ENCODE data around the gene EMX1. TPM values are rescaled to one million over a fixed set of nuclear protein-coding genes. Genes with fewer than 3 reads are reported as not detected.

The EMX1 gene
- total RNA-seq, 2 experiments from 2014 or later, result not detected

DNA sequence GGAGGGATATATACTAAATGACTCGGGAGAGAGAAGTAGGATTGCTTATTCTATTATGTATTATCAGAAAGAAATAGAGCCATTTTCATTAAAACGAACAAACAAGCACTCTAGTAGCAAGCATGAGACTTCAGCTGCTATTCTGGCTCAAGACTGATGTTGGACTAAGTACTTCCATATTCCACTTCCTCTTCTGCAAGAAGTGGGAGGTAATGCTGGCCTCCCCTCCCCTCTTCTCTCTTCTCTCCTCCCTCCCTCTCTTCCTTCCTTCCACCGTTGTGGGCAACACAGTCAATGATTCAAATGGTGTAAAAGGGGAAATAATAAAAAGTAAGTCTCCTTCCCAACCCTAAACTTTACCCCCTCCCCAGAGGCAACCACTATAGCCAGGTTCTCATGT is 62.6 kb downstream of the EMX1 start:
- H3K4me2 ChIP-seq (ENCODE audit: low read length), result no peak overlapping the region

DNA sequence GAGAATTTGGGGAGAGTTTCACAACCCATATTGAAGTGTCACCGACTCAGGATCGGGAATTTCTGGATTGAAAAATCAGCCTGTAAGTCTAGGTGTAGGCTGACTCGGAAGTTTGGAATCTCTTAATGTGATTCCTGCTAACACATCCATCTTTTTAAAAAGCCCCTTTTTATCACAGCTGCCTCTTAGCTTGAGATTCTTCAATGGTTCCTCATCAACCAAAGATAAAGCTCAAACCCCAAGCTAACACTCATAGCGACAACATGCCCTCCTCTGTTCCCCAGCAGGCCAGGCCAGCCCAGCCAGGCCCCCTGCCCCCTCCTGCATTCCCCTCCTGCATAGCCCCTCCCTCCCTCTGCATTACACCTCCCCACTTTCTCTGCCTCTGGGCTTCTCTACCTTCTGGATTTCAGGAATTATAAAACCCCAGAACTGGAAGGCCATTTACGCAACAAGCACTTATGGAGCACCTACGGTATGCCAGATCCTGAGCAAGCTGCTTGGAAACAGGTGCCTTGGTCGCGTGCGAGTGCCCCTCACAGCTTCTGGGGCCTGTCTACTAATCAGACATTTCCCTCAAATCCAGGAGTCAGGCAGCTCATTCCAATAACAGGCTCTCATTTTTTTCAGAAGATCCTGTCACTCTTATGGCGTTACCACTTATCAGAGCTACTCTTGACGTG is 63.4 kb downstream of the EMX1 start:
- H4K20me1 ChIP-seq (ENCODE audit: insufficient read depth, low read length), result no peaks in the 10 kb centered on the region
- no peaks in the 10 kb centered on the region for H3K9me2 ChIP-seq (ENCODE audit: insufficient read depth, low read length)
- CTCF ChIA-PET (ENCODE audit: unreplicated experiment), result no interaction called here
- DNase-seq (ENCODE audit: low spot score), result no peak
- no peaks in the 10 kb centered on the region for H3K79me2 ChIP-seq (ENCODE audit: insufficient read depth, low read depth, low read length)
- H2AFZ ChIP-seq (ENCODE audit: low read length), result no peak overlapping the region
- no peaks in the 10 kb centered on the region for H3K4me1 ChIP-seq (ENCODE audit: insufficient read depth, low read length, poor library complexity, severe bottlenecking)
- H3K9me3 ChIP-seq (ENCODE audit: low read length), result no peaks in the 10 kb centered on the region
- POLR2A ChIA-PET, result interaction anchor here (0.6 kb wide), 2 partner anchors 119 to 197 kb away, joined by 3 read pairs; no protein-coding TSS in a partner anchor
- intact Hi-C loops (cut with micrococcal nuclease; ENCODE audit: unreplicated experiment), result no loop called here
- no peak overlapping the region for H3K4me2 ChIP-seq (ENCODE audit: low read length)
- BruUV-seq (replicated peaks), result no TSS peak
- H3K36me3 ChIP-seq (ENCODE audit: insufficient read depth, low read length), result no peaks in the 10 kb centered on the region
- H3K27ac ChIP-seq (ENCODE audit: low read depth, low read length, poor library complexity, severe bottlenecking), result no peak overlapping the region
- TF ChIP-seq, protein P1, sequence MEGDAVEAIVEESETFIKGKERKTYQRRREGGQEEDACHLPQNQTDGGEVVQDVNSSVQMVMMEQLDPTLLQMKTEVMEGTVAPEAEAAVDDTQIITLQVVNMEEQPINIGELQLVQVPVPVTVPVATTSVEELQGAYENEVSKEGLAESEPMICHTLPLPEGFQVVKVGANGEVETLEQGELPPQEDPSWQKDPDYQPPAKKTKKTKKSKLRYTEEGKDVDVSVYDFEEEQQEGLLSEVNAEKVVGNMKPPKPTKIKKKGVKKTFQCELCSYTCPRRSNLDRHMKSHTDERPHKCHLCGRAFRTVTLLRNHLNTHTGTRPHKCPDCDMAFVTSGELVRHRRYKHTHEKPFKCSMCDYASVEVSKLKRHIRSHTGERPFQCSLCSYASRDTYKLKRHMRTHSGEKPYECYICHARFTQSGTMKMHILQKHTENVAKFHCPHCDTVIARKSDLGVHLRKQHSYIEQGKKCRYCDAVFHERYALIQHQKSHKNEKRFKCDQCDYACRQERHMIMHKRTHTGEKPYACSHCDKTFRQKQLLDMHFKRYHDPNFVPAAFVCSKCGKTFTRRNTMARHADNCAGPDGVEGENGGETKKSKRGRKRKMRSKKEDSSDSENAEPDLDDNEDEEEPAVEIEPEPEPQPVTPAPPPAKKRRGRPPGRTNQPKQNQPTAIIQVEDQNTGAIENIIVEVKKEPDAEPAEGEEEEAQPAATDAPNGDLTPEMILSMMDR (conservative IDR thresholded peaks at IDR 0.05; ENCODE audit: low read length), result no peak
- TF ChIP-seq EZH2phosphoT487 (IDR thresholded peaks at IDR 0.05; ENCODE audit: borderline replicate concordance, low read depth, low read length), result no peak
- H3K4me3 ChIP-seq (ENCODE audit: low read depth, low read length, poor library complexity, severe bottlenecking), result no peak overlapping the region

More for the DNA sequence above, 62.6 kb downstream of the EMX1 start:
- H3K9me2 ChIP-seq (ENCODE audit: insufficient read depth, low read length), result no peaks in the 10 kb centered on the region
- ChIA-PET CTCF (ENCODE audit: unreplicated experiment) (no interaction called here), POLR2A (no interaction called here)
- BruUV-seq (replicated peaks), result no TSS peak
- H3K4me1 ChIP-seq (ENCODE audit: insufficient read depth, low read length, poor library complexity, severe bottlenecking), result no peaks in the 10 kb centered on the region
- H3K27ac ChIP-seq (ENCODE audit: low read depth, low read length, poor library complexity, severe bottlenecking), result no peak overlapping the region
- H3K79me2 ChIP-seq (ENCODE audit: insufficient read depth, low read depth, low read length), result no peaks in the 10 kb centered on the region
- peak; percentile 16 for DNase-seq (ENCODE audit: low spot score)
- no peak overlapping the region for H3K4me3 ChIP-seq (ENCODE audit: low read depth, low read length, poor library complexity, severe bottlenecking)
- H3K9me3 ChIP-seq (ENCODE audit: low read length), result no peaks in the 10 kb centered on the region
- H3K36me3 ChIP-seq (ENCODE audit: insufficient read depth, low read length), result no peaks in the 10 kb centered on the region
- no peaks in the 10 kb centered on the region for H4K20me1 ChIP-seq (ENCODE audit: insufficient read depth, low read length)
- TF ChIP-seq, protein P1 (conservative IDR thresholded peaks at IDR 0.05; ENCODE audit: low read length), result no peak
- no peak for TF ChIP-seq EZH2phosphoT487 (IDR thresholded peaks at IDR 0.05; ENCODE audit: borderline replicate concordance, low read depth, low read length)
- H2AFZ ChIP-seq (ENCODE audit: low read length), result no peak overlapping the region
- intact Hi-C loops (cut with micrococcal nuclease; ENCODE audit: unreplicated experiment), result no loop called here

DNA sequence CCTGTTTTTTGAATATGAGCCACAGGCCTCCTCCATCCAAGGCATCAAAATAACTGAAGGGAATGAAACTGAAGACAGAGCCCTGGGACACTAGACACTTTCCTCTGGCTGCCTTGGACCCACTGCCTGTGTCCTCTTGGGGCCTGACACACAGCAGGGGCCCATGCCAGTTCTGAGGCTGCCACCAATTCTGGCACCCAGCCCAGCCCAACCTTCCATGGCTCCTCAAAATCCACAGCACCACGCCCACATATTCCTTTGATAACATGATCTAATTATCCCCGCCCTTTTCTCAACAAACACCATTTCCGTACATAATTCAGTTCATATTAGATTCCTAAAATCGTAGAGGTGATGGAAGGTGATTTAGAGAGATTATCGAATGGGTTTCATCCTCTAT is 64.2 kb downstream of the EMX1 start:
- H3K36me3 ChIP-seq (ENCODE audit: insufficient read depth, low read length), result no peaks in the 10 kb centered on the region
- ChIA-PET CTCF (ENCODE audit: unreplicated experiment) (no interaction called here), POLR2A (interaction anchor here (0.6 kb wide), 2 partner anchors 120 to 196 kb away, joined by 3 read pairs; no protein-coding TSS in a partner anchor)
- no peaks in the 10 kb centered on the region for H3K79me2 ChIP-seq (ENCODE audit: insufficient read depth, low read depth, low read length)
- no peak overlapping the region for H2AFZ ChIP-seq (ENCODE audit: low read length)
- intact Hi-C loops (cut with micrococcal nuclease; ENCODE audit: unreplicated experiment), result no loop called here
- no peak overlapping the region for H3K4me2 ChIP-seq (ENCODE audit: low read length)
- H4K20me1 ChIP-seq (ENCODE audit: insufficient read depth, low read length), result no peaks in the 10 kb centered on the region
- no peaks in the 10 kb centered on the region for H3K9me3 ChIP-seq (ENCODE audit: low read length)
- DNase-seq (ENCODE audit: low spot score), result no peak
- no peaks in the 10 kb centered on the region for H3K4me1 ChIP-seq (ENCODE audit: insufficient read depth, low read length, poor library complexity, severe bottlenecking)
- H3K27ac ChIP-seq (ENCODE audit: low read depth, low read length, poor library complexity, severe bottlenecking), result no peak overlapping the region
- H3K9me2 ChIP-seq (ENCODE audit: insufficient read depth, low read length), result no peaks in the 10 kb centered on the region
- no TSS peak for BruUV-seq (replicated peaks)
- no peak overlapping the region for H3K4me3 ChIP-seq (ENCODE audit: low read depth, low read length, poor library complexity, severe bottlenecking)
- TF ChIP-seq, protein P1 (conservative IDR thresholded peaks at IDR 0.05; ENCODE audit: low read length), result no peak
- TF ChIP-seq EZH2phosphoT487 (IDR thresholded peaks at IDR 0.05; ENCODE audit: borderline replicate concordance, low read depth, low read length), result no peak
